Measurements from ENCODE around the gene NLK. TPM values are rescaled to one million over a fixed set of nuclear protein-coding genes. Genes with fewer than 3 reads are reported as not detected.

Gene NLK
- total and polyA plus RNA-seq, 2 donors (not counting 3 experiments of a cell fraction or from before 2014, with no cell fraction given), result 23.8 to 34.2 TPM

GRCh38 chr17:28201315-28201714, 158.8 kb downstream of the NLK start:
- Histone ChIP-seq H3K4me1 (ENCODE audit: control insufficient read depth, extremely low read depth, insufficient read depth, low read length) (no peaks in the 10 kb centered on the region), H3K9me3 (replicated peaks; ENCODE audit: control insufficient read depth, insufficient read depth, low read length) (no peaks in the 10 kb centered on the region), H2AFZ (ENCODE audit: low read depth, low read length) (no peak overlapping the region), H3K27me3 (ENCODE audit: control insufficient read depth in 2 of 2, insufficient read depth in 2 of 2, low read length in 2 of 2) (no peaks in the 10 kb centered on the region), H3K36me3 (ENCODE audit: control insufficient read depth in 2 of 2, extremely low read depth in 1 of 2, insufficient read depth in 2 of 2, low read length in 2 of 2) (peaks cover 0 to 3% of the 10 kb centered on the region in 2 experiments), H3K27ac (ENCODE audit: insufficient read depth, low read depth, low read length) (no peak overlapping the region), H3K4me3 (replicated peaks in 1 of 3; ENCODE audit: insufficient read depth in 1 of 3, low read depth in 1 of 3, low read length in 3 of 3) (no peak overlapping the region), H3K4me2 (ENCODE audit: insufficient read depth, low read length) (no peak overlapping the region), H4K20me1 (replicated peaks; ENCODE audit: control insufficient read depth, extremely low read depth, insufficient read depth, low read length) (no peaks in the 10 kb centered on the region), H3K79me2 (ENCODE audit: control insufficient read depth, insufficient read depth, low read length) (no peaks in the 10 kb centered on the region), H3K9me1 (replicated peaks; ENCODE audit: control insufficient read depth, extremely low read depth, insufficient read depth, low read length) (no peaks in the 10 kb centered on the region), H3K9ac (replicated peaks; ENCODE audit: extremely low read depth, insufficient read depth, low read length) (no peak overlapping the region)
- DNase-seq (ENCODE audit: low read depth, low spot score) (no peak), FAIRE-seq (no peak)
- POLR2A ChIA-PET, result no interaction called here
- no peak for TF ChIP-seq CTCF (IDR thresholded peaks at IDR 0.05; ENCODE audit: extremely low read depth in 1 of 2, insufficient read depth in 1 of 2, low read depth in 1 of 2, low read length in 2 of 2)
- TF ChIP-seq MYC (IDR thresholded peaks at IDR 0.05; ENCODE audit: low read depth, low read length), result no peak
- no peak for TF ChIP-seq POLR2AphosphoS5 (IDR thresholded peaks at IDR 0.05; ENCODE audit: insufficient read depth, low read depth, low read length)
- no peak for TF ChIP-seq POLR2A (IDR thresholded peaks at IDR 0.05; ENCODE audit: low read depth, low read length)
- no peak for TF ChIP-seq JUN (IDR thresholded peaks at IDR 0.05; ENCODE audit: borderline replicate concordance, insufficient read depth, insufficient read length, low read depth)
- no peak for TF ChIP-seq GATA2 (IDR thresholded peaks at IDR 0.05; ENCODE audit: insufficient read depth, insufficient read length, low read depth, low read length)
- no peak for TF ChIP-seq EZH2 (IDR thresholded peaks at IDR 0.05; ENCODE audit: borderline replicate concordance, low read depth, low read length, severe bottlenecking)
- dilution Hi-C loops (cut with MboI; ENCODE audit: extremely low pct_ligation_motif_present, low sequenced_read_pairs), result no loop called here
- BruUV-seq (replicated peaks), result no TSS peak
- CTCF ChIA-PET, result interaction anchor here (0.9 to 1.7 kb wide), 4 partner anchors 10 to 35 kb away, joined by 3 to 6 read pairs (median 4); no protein-coding TSS in a partner anchor
- intact Hi-C loops (cut with micrococcal nuclease), result no loop called here

Measured in endothelial cell of umbilical vein (primary cell).